ENCODE data around the gene AKAP12. TPM values are rescaled to one million over a fixed set of nuclear protein-coding genes. Genes with fewer than 3 reads are reported as not detected.

Gene AKAP12
- total RNA-seq, 1 donor from 2014 or later, result 5.0 TPM

DNA sequence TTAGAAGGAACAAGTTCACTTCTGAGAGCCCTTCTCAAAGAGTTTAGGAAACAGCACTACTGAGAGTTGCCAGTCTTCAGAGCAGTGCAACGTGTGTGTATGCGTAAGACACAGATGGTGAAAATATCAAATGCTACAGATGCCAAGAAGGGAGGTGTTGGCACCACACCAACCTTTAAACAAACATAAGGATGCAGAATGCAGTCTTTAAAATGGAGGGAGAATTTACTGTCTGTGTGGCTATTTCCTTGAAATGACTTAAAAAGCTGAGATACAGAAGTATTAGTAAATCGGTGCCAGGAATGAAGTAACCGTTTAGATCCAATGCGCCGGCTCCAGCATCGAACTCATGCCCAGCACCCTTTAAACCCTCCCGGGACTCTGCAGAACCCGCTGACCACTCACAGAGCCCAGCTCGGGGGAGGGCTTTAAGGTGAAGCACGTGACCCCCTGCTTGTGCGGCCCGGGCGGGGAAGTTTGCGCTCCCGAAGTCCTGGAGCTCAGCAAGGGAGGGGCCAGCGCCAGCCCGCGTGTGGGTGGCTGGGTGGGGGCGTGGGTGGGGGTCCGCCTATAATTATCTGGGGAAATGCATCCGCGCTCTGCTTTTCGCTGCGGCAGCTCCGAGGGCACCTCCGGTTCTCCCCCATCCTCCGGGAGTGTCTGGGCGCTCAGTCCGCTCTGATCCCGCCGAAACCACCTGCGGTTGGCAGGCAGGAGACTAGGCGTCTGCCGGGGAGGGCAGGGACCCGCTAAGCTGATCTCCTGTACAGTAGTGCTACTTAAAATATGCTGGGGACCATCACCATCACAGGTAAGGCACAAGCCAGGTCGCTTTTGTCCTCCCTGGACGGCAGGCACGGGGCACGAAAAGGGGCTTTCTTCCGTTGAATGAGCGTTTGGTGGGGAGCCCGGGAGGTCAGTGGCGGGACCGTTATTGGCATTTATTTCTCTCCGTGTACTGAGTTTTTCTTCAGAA lies 85.6 kb downstream of the AKAP12 start:
- peak; percentile 45 for DNase-seq (ENCODE audit: low read depth)
- H3K27me3 ChIP-seq (ENCODE audit: control insufficient read depth, insufficient read depth, low read length), result no peaks in the 10 kb centered on the region
- TF ChIP-seq CTCF (IDR thresholded peaks at IDR 0.05; ENCODE audit: insufficient read depth, low read length, severe bottlenecking), result no peak
- FAIRE-seq, result no peak
- H3K36me3 ChIP-seq (ENCODE audit: control insufficient read depth, insufficient read depth, low read length), result no peaks in the 10 kb centered on the region
- H3K4me3 ChIP-seq (ENCODE audit: low read depth, low read length), result peak overlapping the region; percentile 42

GRCh38 chr6:151326116-151326825 lies 86.5 kb downstream of the AKAP12 start:
- DNase-seq (ENCODE audit: low read depth) (no peak), FAIRE-seq (no peak)
- Histone ChIP-seq H3K27me3 (ENCODE audit: control insufficient read depth, insufficient read depth, low read length) (no peaks in the 10 kb centered on the region), H3K4me3 (ENCODE audit: low read depth, low read length) (peak overlapping the region; percentile 42), H3K36me3 (ENCODE audit: control insufficient read depth, insufficient read depth, low read length) (no peaks in the 10 kb centered on the region)
- TF ChIP-seq CTCF (IDR thresholded peaks at IDR 0.05; ENCODE audit: insufficient read depth, low read length, severe bottlenecking), result no peak

- no peak for FAIRE-seq
- Histone ChIP-seq H3K4me3 (ENCODE audit: low read depth, low read length) (no peak overlapping the region), H3K36me3 (ENCODE audit: control insufficient read depth, insufficient read depth, low read length) (no peaks in the 10 kb centered on the region), H3K27me3 (ENCODE audit: control insufficient read depth, insufficient read depth, low read length) (no peaks in the 10 kb centered on the region)
- TF ChIP-seq CTCF (IDR thresholded peaks at IDR 0.05; ENCODE audit: insufficient read depth, low read length, severe bottlenecking), result no peak
- no peak for DNase-seq (ENCODE audit: low read depth)
Observed at GRCh38 chr6:151327101-151327500, 87.3 kb downstream of the AKAP12 start.

DNA sequence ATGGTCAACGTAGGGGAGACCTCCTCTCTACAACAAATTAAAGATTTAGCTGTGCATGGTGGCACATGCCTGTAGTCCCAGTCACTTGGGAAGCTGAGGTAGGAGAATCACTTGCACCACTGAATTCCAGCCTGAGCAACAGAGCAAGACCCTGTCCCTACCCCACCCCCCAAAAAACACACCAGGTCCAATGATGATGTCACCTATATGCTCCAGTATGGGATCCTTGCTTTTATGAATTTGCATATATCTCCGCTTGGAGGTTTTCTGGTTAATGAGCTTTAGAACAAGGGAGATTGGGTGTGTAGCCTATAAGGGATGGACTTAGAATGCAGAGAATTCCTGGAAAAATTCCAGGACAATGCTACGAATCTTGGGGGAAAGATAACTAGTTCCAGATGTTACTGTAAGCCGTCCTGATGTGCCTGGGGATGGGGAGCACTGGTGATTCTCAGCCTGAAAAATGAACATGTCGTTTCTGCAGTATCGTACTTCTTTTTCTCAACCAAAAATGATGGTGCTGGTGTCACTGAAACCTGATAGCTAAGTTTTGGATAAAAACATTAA lies 90.4 kb downstream of the AKAP12 start:
- FAIRE-seq, result no peak
- no peaks in the 10 kb centered on the region for H3K27me3 ChIP-seq (ENCODE audit: control insufficient read depth, insufficient read depth, low read length)

GRCh38 chr6:151335930-151336329 lies 96.2 kb downstream of the AKAP12 start:
- no peak for FAIRE-seq
- TF ChIP-seq CTCF (IDR thresholded peaks at IDR 0.05; ENCODE audit: insufficient read depth, low read length, severe bottlenecking), result no peak
- DNase-seq (ENCODE audit: low read depth), result no peak
- no peaks in the 10 kb centered on the region for H3K36me3 ChIP-seq (ENCODE audit: control insufficient read depth, insufficient read depth, low read length)
- no peak overlapping the region for H3K4me3 ChIP-seq (ENCODE audit: low read depth, low read length)
- no peaks in the 10 kb centered on the region for H3K27me3 ChIP-seq (ENCODE audit: control insufficient read depth, insufficient read depth, low read length)

More for the DNA sequence above, 90.4 kb downstream of the AKAP12 start:
- DNase-seq (ENCODE audit: low read depth), result no peak
- Histone ChIP-seq H3K4me3 (ENCODE audit: low read depth, low read length) (no peak overlapping the region), H3K36me3 (ENCODE audit: control insufficient read depth, insufficient read depth, low read length) (no peaks in the 10 kb centered on the region)
- TF ChIP-seq CTCF (IDR thresholded peaks at IDR 0.05; ENCODE audit: insufficient read depth, low read length, severe bottlenecking), result no peak
